ACHN (cell line): Measurements from ENCODE around the gene MRPL11.

Source experiments
- DNase-seq: peaks from one replicate; pipeline ENCODE4 v3.0.0-alpha.2; 2015
- in situ Hi-C: cut with HindIII; loops from 2 replicates; pipeline ENCODE4 v1.10.0; 2017; ENCODE audit warnings: low sequenced_read_pairs, low pct_ligation_motif_present, low pct_unique_long_range_greater_than_20kb

Gene MRPL11

GRCh38 chr11:66438504-66439466, at the start of gene MRPL11:
Gene MRPL11 (minus strand): TSS chr11:66438848. CDS start chr11:66438754, 94 bp downstream.
- DNase-seq = peak; percentile 92
- in situ Hi-C loops = no loop called here

DNA sequence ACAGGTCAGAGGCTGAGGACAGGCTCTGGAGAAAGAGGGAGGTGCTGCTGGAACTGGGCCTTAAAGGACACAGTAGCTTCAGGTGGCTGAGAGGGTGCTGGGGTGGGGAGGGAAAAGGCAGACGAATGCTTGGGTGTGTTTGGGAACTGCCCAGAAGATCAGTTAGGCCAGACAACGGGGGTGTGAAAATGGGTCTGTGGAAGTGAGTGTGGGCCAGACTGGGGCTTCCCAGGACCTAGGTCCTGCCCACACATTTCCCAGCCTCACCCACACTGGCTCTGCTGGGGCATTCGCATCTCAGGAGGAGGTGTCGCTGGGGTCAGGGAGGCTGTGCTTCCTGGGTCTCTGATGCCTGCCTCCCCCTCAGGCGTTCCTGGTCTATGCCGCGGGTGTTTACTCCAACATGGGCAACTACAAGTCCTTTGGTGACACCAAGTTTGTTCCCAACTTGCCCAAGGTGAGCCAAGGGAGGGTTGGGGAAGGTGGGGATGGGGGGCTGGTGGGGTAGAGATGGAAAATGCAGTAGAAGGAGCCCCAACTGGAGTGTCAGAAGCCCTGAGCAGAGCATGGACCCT, 46.2 kb upstream of the MRPL11 start:
- no peak for DNase-seq
- in situ Hi-C loops = no loop called here

- peak; percentile 96 for DNase-seq
- in situ Hi-C loops = no loop called here
These were observed 41.7 kb upstream of the MRPL11 start, which contains the start of gene DPP3 for GRCh38 chr11:66480117-66480938. Gene DPP3 (plus strand): TSS chr11:66480434. CDS start chr11:66482201, 1,767 bp downstream.

DNA sequence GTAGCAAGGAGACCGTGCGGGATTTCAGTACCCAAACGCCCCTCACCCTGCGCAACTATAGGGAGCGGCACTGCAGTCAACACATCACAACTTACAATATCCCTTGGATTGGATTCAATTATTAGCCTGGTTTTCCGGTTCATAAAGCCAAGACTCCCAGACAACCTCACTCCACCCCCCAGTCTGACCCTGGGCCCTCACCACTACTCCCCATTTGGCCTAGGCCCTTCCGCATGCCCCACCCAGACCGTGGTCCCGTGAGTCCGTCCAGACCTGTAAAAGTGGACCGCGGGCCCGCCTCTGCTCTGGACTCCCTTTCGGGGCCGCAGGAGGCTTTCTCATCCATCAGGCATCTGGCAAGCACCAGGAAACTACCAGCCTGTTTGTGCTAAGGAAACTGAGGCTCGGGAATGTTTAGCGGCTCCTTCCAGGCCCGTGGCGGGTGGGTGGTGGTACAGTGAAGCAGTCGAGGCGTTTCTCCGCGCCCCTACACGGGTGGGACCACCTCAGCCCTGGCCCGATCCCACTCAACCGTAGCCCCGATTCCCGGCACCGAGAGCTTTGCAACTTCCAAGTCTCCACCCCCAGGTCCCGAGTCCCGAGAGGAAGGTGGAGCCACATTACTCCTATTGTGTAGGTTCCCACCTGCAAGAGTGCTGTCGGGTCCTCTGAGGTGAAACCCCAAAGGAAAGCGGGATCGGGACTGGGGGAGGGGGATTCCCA, 40.9 kb upstream of the MRPL11 start:
- DNase-seq = peak; percentile 73
- in situ Hi-C loops = no loop called here

GRCh38 chr11:66478729-66479393, 40.2 kb upstream of the MRPL11 start:
- peak; percentile 15 for DNase-seq
- in situ Hi-C loops = no loop called here

GRCh38 chr11:66477263-66478201, 38.9 kb upstream of the MRPL11 start:
- in situ Hi-C loops = no loop called here
- DNase-seq = no peak

- in situ Hi-C loops = no loop called here
- no peak for DNase-seq
These were observed 38.2 kb upstream of the MRPL11 start for GRCh38 chr11:66476841-66477251.

- in situ Hi-C loops = no loop called here
- no peak for DNase-seq
These were observed 37.7 kb upstream of the MRPL11 start for GRCh38 chr11:66476173-66476840.

DNA sequence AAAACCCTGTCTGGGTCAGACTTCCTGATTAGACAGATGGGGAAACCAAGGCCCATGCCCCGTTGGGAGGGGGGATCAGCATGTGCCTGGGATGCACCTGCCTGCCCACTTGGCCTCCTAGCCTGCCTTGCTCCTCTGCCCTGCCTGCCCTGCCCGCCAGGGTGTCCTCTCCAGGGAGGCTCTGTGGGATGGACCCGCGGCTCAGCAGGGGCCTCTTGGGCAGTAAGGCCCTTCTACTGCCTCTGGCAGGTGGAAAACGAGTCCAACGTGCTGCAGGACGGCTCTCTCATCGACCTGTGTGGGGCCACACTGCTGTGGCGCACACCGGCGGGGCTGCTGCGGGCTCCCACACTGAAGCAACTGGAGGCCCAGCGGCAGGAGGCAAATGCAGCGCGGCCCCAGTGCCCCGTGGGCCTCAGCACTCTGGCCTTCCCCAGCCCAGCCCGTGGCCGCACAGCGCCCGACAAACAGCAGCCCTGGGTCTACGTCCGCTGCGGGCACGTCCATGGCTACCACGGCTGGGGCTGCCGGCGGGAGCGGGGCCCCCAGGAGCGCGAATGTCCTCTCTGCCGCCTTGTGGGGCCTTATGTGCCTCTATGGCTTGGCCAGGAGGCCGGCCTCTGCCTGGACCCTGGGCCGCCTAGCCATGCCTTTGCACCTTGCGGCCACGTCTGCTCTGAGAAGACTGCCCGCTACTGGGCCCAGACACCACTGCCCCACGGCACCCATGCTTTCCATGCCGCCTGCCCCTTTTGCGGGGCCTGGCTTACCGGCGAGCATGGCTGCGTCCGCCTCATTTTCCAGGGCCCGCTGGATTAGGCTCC, 36.9 kb upstream of the MRPL11 start:
- no peak for DNase-seq
- in situ Hi-C loops = no loop called here

GRCh38 chr11:66473608-66474515, 35.2 kb upstream of the MRPL11 start:
- in situ Hi-C loops = no loop called here

GRCh38 chr11:66473167-66473566, 34.5 kb upstream of the MRPL11 start:
- no peak for DNase-seq
- in situ Hi-C loops = no loop called here

More at GRCh38 chr11:66473608-66474515, 35.2 kb upstream of the MRPL11 start:
- DNase-seq = no peak

DNA sequence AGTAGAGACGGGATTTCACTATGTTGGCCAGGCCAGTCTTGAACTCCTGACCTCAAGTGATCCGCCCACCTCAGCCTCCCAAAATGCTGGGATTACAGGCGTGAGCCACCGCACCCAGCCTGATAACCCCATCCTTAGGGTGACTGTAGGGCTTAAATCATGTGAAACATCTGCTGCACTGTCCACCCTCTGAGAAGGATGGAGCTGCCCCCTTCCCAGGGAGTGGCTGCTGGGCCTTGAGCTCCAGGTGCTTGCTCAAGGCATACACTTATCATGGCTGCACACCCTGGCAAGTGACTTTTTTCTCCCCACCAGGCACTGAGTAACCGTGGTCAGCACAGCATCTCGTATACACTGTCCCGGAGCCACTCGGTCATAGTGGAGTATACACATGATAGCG, 33.4 kb upstream of the MRPL11 start:
- in situ Hi-C loops = no loop called here

DNA sequence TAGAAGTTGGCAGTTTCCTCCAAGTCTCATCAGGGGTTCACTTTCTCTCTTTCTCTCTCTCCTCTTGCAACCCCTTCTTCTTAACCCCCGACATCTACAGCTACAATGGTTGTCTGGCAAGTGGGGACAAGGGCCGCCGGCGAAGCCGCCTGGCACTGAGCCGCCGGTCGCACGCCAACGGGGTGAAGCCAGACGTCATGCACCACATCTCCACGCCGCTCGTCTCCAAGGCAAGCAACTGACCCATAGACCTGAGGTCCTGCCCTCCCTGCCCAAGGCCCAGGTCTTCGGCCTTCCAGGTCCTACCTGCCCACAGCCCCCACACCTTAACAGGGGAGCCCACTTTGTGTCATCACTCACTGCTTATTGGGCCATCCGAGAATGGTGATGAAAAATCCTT, 32.5 kb upstream of the MRPL11 start:
- DNase-seq = no peak
- in situ Hi-C loops = no loop called here

More for the DNA sequence above, 33.4 kb upstream of the MRPL11 start:
- DNase-seq = no peak

DNA sequence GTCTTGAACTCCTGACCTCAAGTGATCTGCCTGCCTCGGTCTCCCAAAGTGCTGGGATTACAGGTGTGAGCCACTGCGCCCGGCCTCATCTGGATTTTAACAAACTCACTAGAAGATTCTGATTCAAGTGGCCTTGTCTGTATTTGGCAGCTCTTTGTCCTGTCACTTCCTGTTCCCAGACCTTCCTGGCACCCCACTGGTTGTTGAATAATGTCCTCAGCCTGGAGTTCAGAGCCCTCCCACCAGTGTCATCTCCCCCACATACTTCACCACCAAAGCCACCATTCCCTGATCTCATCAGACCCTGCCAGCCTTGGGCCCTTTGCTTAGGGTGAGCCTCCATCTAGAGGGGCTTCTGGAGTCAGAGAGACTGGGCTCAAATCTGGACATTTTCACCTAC, 31.4 kb upstream of the MRPL11 start:
- in situ Hi-C loops = no loop called here
- DNase-seq = no peak

GRCh38 chr11:66469441-66469840, 30.8 kb upstream of the MRPL11 start:
- in situ Hi-C loops = no loop called here
- no peak for DNase-seq
